H9 (cell line): ENCODE data around the gene ITPRID2. TPM values are rescaled to one million over a fixed set of nuclear protein-coding genes. Genes with fewer than 3 reads are reported as not detected.

Source experiments
- DNase-seq: peaks from one replicate; pipeline ENCODE4 v3.0.0-alpha.2; 2017
- H2AFZ ChIP-seq: one replicate; pipeline ENCODE4 v1.6.1; 2013; ENCODE audit warnings: mild to moderate bottlenecking, low read length, control low read depth, moderate library complexity
- H2AK5ac ChIP-seq: 2 replicates; pipeline ENCODE4 v1.6.1; 2013; ENCODE audit warnings: low read length, control low read depth, mixed read lengths; ENCODE audit not compliant: insufficient read length
- H2BK120ac ChIP-seq: one replicate; pipeline ENCODE4 v1.6.1; 2013; ENCODE audit warnings: low read depth, mild to moderate bottlenecking, low read length, control low read depth, inconsistent platforms; ENCODE audit not compliant: poor library complexity, severe bottlenecking
- H2BK12ac ChIP-seq: 2 replicates; pipeline ENCODE4 v1.6.1; 2013; ENCODE audit warnings: low read length, control low read depth, mixed read lengths, low read depth; ENCODE audit not compliant: insufficient read length
- H2BK15ac ChIP-seq: 2 replicates; pipeline ENCODE4 v1.6.1; 2013; ENCODE audit warnings: low read depth, low read length, control low read depth
- H2BK20ac ChIP-seq: one replicate; pipeline ENCODE4 v1.6.1; 2013; ENCODE audit warnings: low read depth, mild to moderate bottlenecking, low read length, control low read depth, inconsistent platforms; ENCODE audit not compliant: poor library complexity, severe bottlenecking
- H2BK5ac ChIP-seq: 2 replicates; pipeline ENCODE4 v1.6.1; 2013; ENCODE audit warnings: low read length, control low read depth, mixed read lengths; ENCODE audit not compliant: insufficient read length
- H3K14ac ChIP-seq: 2 replicates; pipeline ENCODE4 v1.6.1; 2013; ENCODE audit warnings: low read length, control low read depth; ENCODE audit not compliant: insufficient read depth
- H3K18ac ChIP-seq: 2 replicates; pipeline ENCODE4 v1.6.1; 2013; ENCODE audit warnings: low read depth, mild to moderate bottlenecking, mixed read lengths, low read length, control low read depth; ENCODE audit not compliant: insufficient read length
- H3K23ac ChIP-seq: 2 replicates; pipeline ENCODE4 v1.6.1; 2013; ENCODE audit warnings: low read length, control low read depth, mixed read lengths, low read depth; ENCODE audit not compliant: insufficient read length
- H3K23me2 ChIP-seq: 2 replicates; pipeline ENCODE4 v1.6.1; 2013; ENCODE audit warnings: low read depth, mild to moderate bottlenecking, mixed read lengths, low read length, control low read depth; ENCODE audit not compliant: insufficient read length, poor library complexity, severe bottlenecking
- H3K27ac ChIP-seq: 2 replicates; pipeline ENCODE4 v1.5.1; 2013; ENCODE audit warnings: low read length, control low read depth, mixed read lengths, low read depth; ENCODE audit not compliant: insufficient read length
- H3K27me3 ChIP-seq: 2 replicates; pipeline ENCODE4 v1.6.1; 2013; ENCODE audit warnings: low read length, control low read depth, inconsistent platforms; ENCODE audit not compliant: insufficient read depth
- H3K4ac ChIP-seq: 2 replicates; pipeline ENCODE4 v1.6.1; 2013; ENCODE audit warnings: low read depth, mild to moderate bottlenecking, control low read depth, inconsistent platforms, low read length, moderate library complexity
- H3K4me1 ChIP-seq: 2 replicates; pipeline ENCODE4 v1.6.1; 2013; ENCODE audit warnings: low read length, control low read depth, inconsistent platforms; ENCODE audit not compliant: insufficient read depth
- H3K4me2 ChIP-seq: 2 replicates; pipeline ENCODE4 v1.6.1; 2013; ENCODE audit warnings: low read length, control low read depth, mixed read lengths; ENCODE audit not compliant: insufficient read length, insufficient read depth
- H3K56ac ChIP-seq: 2 replicates; pipeline ENCODE4 v1.6.1; 2013; ENCODE audit warnings: low read depth, mild to moderate bottlenecking, mixed read lengths, low read length, control low read depth; ENCODE audit not compliant: insufficient read length
- H3K79me1 ChIP-seq: 2 replicates; pipeline ENCODE4 v1.6.1; 2013; ENCODE audit warnings: low read depth, mild to moderate bottlenecking, moderate library complexity, low read length, control low read depth, inconsistent platforms; ENCODE audit not compliant: insufficient read depth, poor library complexity, severe bottlenecking
- H3K79me2 ChIP-seq: 2 replicates; pipeline ENCODE4 v1.6.1; 2013; ENCODE audit warnings: low read length, control low read depth, inconsistent platforms; ENCODE audit not compliant: insufficient read depth
- H3K9ac ChIP-seq: 2 replicates; pipeline ENCODE4 v1.6.1; 2013; ENCODE audit warnings: low read length, control low read depth, mixed read lengths; ENCODE audit not compliant: insufficient read length; ENCODE audit errors: extremely low read depth
- H3K9me3 ChIP-seq: one replicate; pipeline ENCODE4 v1.6.1; 2013; ENCODE audit warnings: low read depth, low read length, inconsistent platforms; ENCODE audit not compliant: control insufficient read depth
- H3T11ph ChIP-seq: one replicate; pipeline ENCODE4 v1.6.1; 2013; ENCODE audit warnings: mild to moderate bottlenecking, low read length, control low read depth, inconsistent platforms
- H4K20me1 ChIP-seq: one replicate; pipeline ENCODE4 v1.6.1; 2013; ENCODE audit not compliant: control insufficient read depth, insufficient read length, insufficient read depth
- H4K5ac ChIP-seq: 2 replicates; pipeline ENCODE4 v1.6.1; 2013; ENCODE audit warnings: low read depth, mild to moderate bottlenecking, mixed read lengths, low read length, control low read depth; ENCODE audit not compliant: insufficient read length
- H4K8ac ChIP-seq: replicated peaks from 2 replicates; pipeline ENCODE4 v1.6.1; 2013; ENCODE audit warnings: low read length, control low read depth, mixed read lengths, low read depth; ENCODE audit not compliant: insufficient read length
- H4K91ac ChIP-seq: 2 replicates; pipeline ENCODE4 v1.6.1; 2013; ENCODE audit warnings: low read depth, mild to moderate bottlenecking, moderate library complexity, mixed read lengths, low read length, control low read depth; ENCODE audit not compliant: insufficient read length
- H3K27ac Mint-ChIP-seq, 3 experiments: 2 replicates in 2 of 3; 3 replicates in 1 of 3; pipeline ENCODE4 v1.8.0; 2020 to 2021; ENCODE audit warnings: mixed read lengths in 3 of 3, mild to moderate bottlenecking in 1 of 3, moderate library complexity in 1 of 3
- H3K27me3 Mint-ChIP-seq: 2 replicates; pipeline ENCODE4 v1.8.0; 2021; ENCODE audit warnings: low read depth, mild to moderate bottlenecking, moderate library complexity, mixed read lengths
- H3K36me3 Mint-ChIP-seq, 3 experiments: 2 replicates in 2 of 3; 3 replicates in 1 of 3; pipeline ENCODE4 v1.8.0; 2020 to 2021; ENCODE audit warnings: low read depth in 3 of 3, mixed read lengths in 3 of 3; ENCODE audit not compliant: insufficient read depth in 1 of 3
- H3K4me1 Mint-ChIP-seq, 2 experiments: 2 replicates each; pipeline ENCODE4 v1.8.0; 2020; ENCODE audit warnings: mixed read lengths in 2 of 2
- H3K4me3 Mint-ChIP-seq, 2 experiments: 2 replicates in 1 of 2; 3 replicates in 1 of 2; pipeline ENCODE4 v1.8.0; 2020 to 2021; ENCODE audit warnings: mild to moderate bottlenecking in 2 of 2, mixed read lengths in 2 of 2, moderate library complexity in 1 of 2
- H3K9me3 Mint-ChIP-seq, 2 experiments: 2 replicates in 1 of 2; 3 replicates in 1 of 2; pipeline ENCODE4 v1.8.0; 2020; ENCODE audit warnings: mild to moderate bottlenecking in 2 of 2, mixed read lengths in 2 of 2, moderate library complexity in 1 of 2
- CTCF ChIP-seq: fragments of 200-600 bp; sonication (generic); conservative IDR thresholded peaks from 3 replicates; pipeline ENCODE4 v1.8.0; 2021; ENCODE audit warnings: antibody characterized with exemption, mild to moderate bottlenecking
- WGBS: extraction: QIAGEN DNeasy Blood & Tissue Kit; methylation state at CpG from one replicate; pipeline ENCODE4 v1.1.7; 2013; ENCODE audit warnings: missing lambda C conversion rate, low lambda C conversion rate, mixed read lengths; ENCODE audit not compliant: insufficient read length; ENCODE audit errors: extremely low coverage; 5-methylcytosine and 5-hydroxymethylcytosine counted together
- total RNA-seq: library from RNA; stranded (reverse); gene quantifications from 2 replicates; pipeline ENCODE4 v1.2.1, GENCODE V29; 2021

Gene ITPRID2
- total RNA-seq, 1 experiment from 2014 or later: 12.0 TPM

- Histone ChIP-seq H2BK15ac (no peak overlapping the region), H3K23ac (no peak overlapping the region), H3K27ac (no peak overlapping the region), H3K4me2 (no peak overlapping the region), H3K4ac (no peak overlapping the region), H3T11ph (no peak overlapping the region), H4K8ac (no peak overlapping the region), H2BK20ac (no peak overlapping the region), H3K9me3 (no peaks in the 10 kb centered on the region), H3K9ac (no peak overlapping the region), H2BK12ac (no peak overlapping the region), H2BK5ac (no peak overlapping the region), H3K27me3 (no peaks in the 10 kb centered on the region), H3K23me2 (no peaks in the 10 kb centered on the region), H4K91ac (no peak overlapping the region), H2AK5ac (no peak overlapping the region), H2BK120ac (no peak overlapping the region), H3K14ac (no peak overlapping the region), H3K18ac (no peak overlapping the region), H4K20me1 (no peaks in the 10 kb centered on the region), H3K79me1 (no peaks in the 10 kb centered on the region), H3K56ac (no peak overlapping the region), H3K79me2 (no peaks in the 10 kb centered on the region), H4K5ac (no peak overlapping the region), H3K4me1 (no peaks in the 10 kb centered on the region), H2AFZ (no peak overlapping the region)
- TF ChIP-seq CTCF: no peak
- no peak for DNase-seq
- no CpG with 5 or more reads among the region's 2 CpGs for WGBS
- H3K27me3 Mint-ChIP-seq: no peaks in the 10 kb centered on the region
- no peaks in the 10 kb centered on the region for H3K4me1 Mint-ChIP-seq
- no peak overlapping the region for H3K4me3 Mint-ChIP-seq
- H3K27ac Mint-ChIP-seq: no peak overlapping the region
- H3K36me3 Mint-ChIP-seq: no peaks in the 10 kb centered on the region
- no peaks in the 10 kb centered on the region for H3K9me3 Mint-ChIP-seq
Measured at GRCh38 chr2:181879295-181879694, 12.2 kb upstream of the ITPRID2 start.
